GM18907 (cell line): ENCODE results near the gene UTP20.
"Not testable (repeated sequence)": the region's sequence is repeated elsewhere in the genome, so short reads cannot be mapped to it uniquely, and the experiment has no call there.

Experiments used
- ATAC-seq: cut with Tn5 transposase; IDR thresholded peaks from one replicate; pipeline ENCODE4 v1.9.1; 2021; ENCODE audit warnings: mild to moderate bottlenecking, moderate library complexity; ENCODE audit not compliant: unreplicated experiment

The UTP20 gene

GRCh38 chr12:101325590-101325989 lies 45.7 kb downstream of the UTP20 start:
- ATAC-seq: no peak

- ATAC-seq: no peak
Measured at GRCh38 chr12:101327051-101327450, 47.1 kb downstream of the UTP20 start.

- ATAC-seq: no peak
Measured at GRCh38 chr12:101327546-101327945, 47.6 kb downstream of the UTP20 start.

GRCh38 chr12:101328917-101329316 lies 49.0 kb downstream of the UTP20 start:
- ATAC-seq: no peak

GRCh38 chr12:101330631-101331030 lies 50.7 kb downstream of the UTP20 start:
- ATAC-seq: no peak

GRCh38 chr12:101336437-101336836 lies 56.5 kb downstream of the UTP20 start:
- no peak for ATAC-seq

- ATAC-seq: no peak
Measured at GRCh38 chr12:101338087-101338486, 58.2 kb downstream of the UTP20 start.

- ATAC-seq: no peak
Measured at GRCh38 chr12:101343893-101344292, 64.0 kb downstream of the UTP20 start.

- ATAC-seq: no peak
Measured at GRCh38 chr12:101351682-101352081, 71.8 kb downstream of the UTP20 start.

- no peak for ATAC-seq
Measured at GRCh38 chr12:101356794-101357193, 76.9 kb downstream of the UTP20 start.

- ATAC-seq: no peak
Measured at GRCh38 chr12:101361455-101361854, 81.5 kb downstream of the UTP20 start.

GRCh38 chr12:101368016-101368415 lies 88.1 kb downstream of the UTP20 start:
- ATAC-seq: no peak

GRCh38 chr12:101372431-101372830 lies 92.5 kb downstream of the UTP20 start:
- ATAC-seq: no peak

GRCh38 chr12:101375573-101375972 lies 95.7 kb downstream of the UTP20 start:
- no peak for ATAC-seq

GRCh38 chr12:101379149-101379548 lies 99.2 kb downstream of the UTP20 start:
- no peak for ATAC-seq

GRCh38 chr12:101391181-101391580 lies 111.3 kb downstream of the UTP20 start:
- not testable (repeated sequence) for ATAC-seq

GRCh38 chr12:101407049-101407435 lies 127.1 kb downstream of the UTP20 start:
- peak; percentile 17 for ATAC-seq

GRCh38 chr12:101407436-101408345 lies 127.8 kb downstream of the UTP20 start, which contains the start of gene ARL1:
ARL1 (minus strand) TSS chr12:101407772; CDS start chr12:101407645, 127 bp downstream.
- ATAC-seq: peak; percentile 88

GRCh38 chr12:101410169-101410568 lies 130.3 kb downstream of the UTP20 start:
- ATAC-seq: not testable (repeated sequence)

- ATAC-seq: peak; percentile 54
Measured at GRCh38 chr12:101414533-101415119, 134.7 kb downstream of the UTP20 start.

- no peak for ATAC-seq
Measured at GRCh38 chr12:101415228-101415627, 135.3 kb downstream of the UTP20 start.

- not testable (repeated sequence) for ATAC-seq
Measured at GRCh38 chr12:101422066-101422465, 142.2 kb downstream of the UTP20 start.
